SK-N-SH (cell line): ENCODE data around the gene EPHA3. TPM values are rescaled to one million over a fixed set of nuclear protein-coding genes. Genes with fewer than 3 reads are reported as not detected.

Source experiments
- CTCF ChIA-PET: fragments of 300-600, 350-600 bp; formaldehyde crosslinking; extraction: SDS; loops from one replicate; lab custom pipeline; 2021; lab: Yijun Ruan, JAX
- POLR2A ChIA-PET: fragments of 350-600 bp; sonication (Branson Sonifier 250); formaldehyde crosslinking; extraction: SDS; loops from one replicate; lab custom pipeline; 2020; ENCODE audit warnings: antibody characterized with exemption, inconsistent platforms; lab: Yijun Ruan, JAX
- DNase-seq: peaks from one replicate; pipeline ENCODE4 v3.0.0; 2012
- H2AFZ ChIP-seq: fragments of 200-600 bp; sonication (generic); 2 replicates; pipeline ENCODE4 v1.8.1; 2016; ENCODE audit warnings: antibody characterized with exemption, mild to moderate bottlenecking, low read depth
- H3F3A ChIP-seq: fragments of 200-600 bp; sonication (generic); replicated peaks from 2 replicates; pipeline ENCODE3; 2016; ENCODE audit warnings: antibody characterized with exemption, mild to moderate bottlenecking; ENCODE audit not compliant: insufficient read depth
- H3K27ac ChIP-seq, 2 experiments: fragments of 200-500 bp in 1 of 2; fragments of 200-600 bp in 1 of 2; sonication (Bioruptor generic) in 1 of 2; sonication (generic), shearing (Covaris generic) in 1 of 2; 2 replicates each; pipeline versions ENCODE4 v1.5.1 to v1.6.1; 2014 to 2016; ENCODE audit warnings: low read depth in 2 of 2, inconsistent platforms in 1 of 2, low read length in 1 of 2, mild to moderate bottlenecking in 1 of 2, mixed read lengths in 1 of 2
- H3K27me3 ChIP-seq: fragments of 200-600 bp; sonication (generic), shearing (Covaris generic); 2 replicates; pipeline ENCODE4 v1.6.1; 2016; ENCODE audit warnings: mixed run types; ENCODE audit not compliant: insufficient read depth
- H3K36me3 ChIP-seq, 2 experiments: fragments of 200-500 bp in 1 of 2; fragments of 200-600 bp in 1 of 2; sonication (Bioruptor generic) in 1 of 2; sonication (generic) in 1 of 2; replicated peaks in 1 of 2; 2 replicates each; pipeline versions ENCODE3 to v1.5.1; 2014 to 2016; ENCODE audit warnings: low read length in 1 of 2, mild to moderate bottlenecking in 1 of 2; ENCODE audit not compliant: insufficient read depth in 2 of 2, control insufficient read depth in 1 of 2
- H3K4me1 ChIP-seq, 2 experiments: fragments of 200-500 bp in 1 of 2; fragments of 200-600 bp in 1 of 2; sonication (Bioruptor generic) in 1 of 2; sonication (generic), shearing (Covaris generic) in 1 of 2; 2 replicates each; pipeline versions ENCODE4 v1.5.1 to v1.6.1; 2014 to 2016; ENCODE audit warnings: low read depth in 1 of 2, low read length in 1 of 2, mixed run types in 1 of 2; ENCODE audit not compliant: insufficient read depth in 2 of 2, control insufficient read depth in 1 of 2
- H3K4me2 ChIP-seq: fragments of 200-600 bp; sonication (generic), shearing (Covaris generic); 2 replicates; pipeline ENCODE4 v1.6.1; 2017; ENCODE audit warnings: mixed run types
- H3K4me3 ChIP-seq, 2 experiments: fragments of 200-500 bp in 1 of 2; fragments of 200-600 bp in 1 of 2; sonication (Bioruptor generic) in 1 of 2; sonication (generic), shearing (Covaris generic) in 1 of 2; 2 replicates each; pipeline versions ENCODE4 v1.5.1 to v1.8.1; 2014 to 2016; ENCODE audit warnings: low read depth in 2 of 2, inconsistent platforms in 1 of 2, low read length in 1 of 2, mild to moderate bottlenecking in 1 of 2, mixed read lengths in 1 of 2, moderate library complexity in 1 of 2
- H3K79me2 ChIP-seq: fragments of 200-600 bp; sonication (generic); 2 replicates; pipeline ENCODE4 v1.8.1; 2017; ENCODE audit warnings: mild to moderate bottlenecking; ENCODE audit not compliant: insufficient read depth
- H3K9ac ChIP-seq: fragments of 200-600 bp; sonication (generic); 2 replicates; pipeline ENCODE4 v1.6.1; 2017; ENCODE audit warnings: mixed run types
- H3K9me2 ChIP-seq: fragments of 200-600 bp; sonication (generic); 2 replicates; pipeline ENCODE4 v1.6.1; 2017; ENCODE audit warnings: mixed run types
- H3K9me3 ChIP-seq: fragments of 200-600 bp; sonication (generic); 2 replicates; pipeline ENCODE4 v1.6.1; 2017; ENCODE audit warnings: mixed run types, mild to moderate bottlenecking, moderate library complexity
- H4K20me1 ChIP-seq: fragments of 200-600 bp; sonication (generic); 2 replicates; pipeline ENCODE4 v1.6.1; 2017; ENCODE audit warnings: mild to moderate bottlenecking, mixed run types; ENCODE audit not compliant: insufficient read depth
- CHD2 ChIP-seq: fragments of 150-350 bp; IDR thresholded peaks from 2 replicates; pipeline ENCODE4 v1.6.1; 2018; ENCODE audit warnings: low read length; ENCODE audit not compliant: partially characterized antibody
- EP300 ChIP-seq, 2 experiments: IDR thresholded peaks; 2 replicates each; pipeline versions ENCODE4 v1.4.0 to v1.6.1; 2012; ENCODE audit warnings: borderline replicate concordance in 1 of 2, low read depth in 1 of 2, low read length in 1 of 2
- JUND ChIP-seq: IDR thresholded peaks from 2 replicates; pipeline ENCODE4 v1.4.0; 2012
- MEF2A ChIP-seq: IDR thresholded peaks from 2 replicates; pipeline ENCODE4 v1.4.0; 2012; ENCODE audit warnings: low read depth, borderline replicate concordance
- MXI1 ChIP-seq: IDR thresholded peaks from 2 replicates; pipeline ENCODE4 v1.6.1; 2012; ENCODE audit warnings: mild to moderate bottlenecking, low read depth, low read length, improper control_type of control experiment
- PBX3 ChIP-seq: IDR thresholded peaks from 2 replicates; pipeline ENCODE4; 2012
- POLR2AphosphoS5 ChIP-seq: IDR thresholded peaks from 2 replicates; pipeline ENCODE4 v1.6.1; 2012; ENCODE audit warnings: low read depth, low read length
- REST ChIP-seq: IDR thresholded peaks from 2 replicates; pipeline ENCODE4 v1.6.1; 2012; ENCODE audit warnings: mild to moderate bottlenecking, low read depth, low read length, moderate library complexity
- RFX5 ChIP-seq: IDR thresholded peaks from 2 replicates; pipeline ENCODE4 v1.6.1; 2012; ENCODE audit warnings: mild to moderate bottlenecking, improper control_type of control experiment, low read length
- RXRA ChIP-seq: IDR thresholded peaks from 2 replicates; pipeline ENCODE4 v1.4.0; 2012; ENCODE audit warnings: low read depth, mild to moderate bottlenecking, borderline replicate concordance
- SIN3A ChIP-seq: IDR thresholded peaks from 2 replicates; pipeline ENCODE4 v1.6.1; 2012; ENCODE audit warnings: low read depth, mild to moderate bottlenecking, low read length, moderate library complexity, borderline replicate concordance
- TEAD4 ChIP-seq: IDR thresholded peaks from 2 replicates; pipeline ENCODE4 v1.4.0; 2012; ENCODE audit warnings: mild to moderate bottlenecking, borderline replicate concordance; ENCODE audit not compliant: insufficient read depth
- USF2 ChIP-seq: fragments of 150-350 bp; IDR thresholded peaks from 2 replicates; pipeline ENCODE4 v1.6.1; 2017; ENCODE audit warnings: antibody characterized with exemption, low read length, low read depth, borderline replicate concordance
- YY1 ChIP-seq: IDR thresholded peaks from 2 replicates; pipeline ENCODE4 v1.4.0; 2012; ENCODE audit warnings: low read depth, mild to moderate bottlenecking
- WGBS: methylation state at CpG from one replicate; pipeline ENCODE4 v1.1.6; 2017; ENCODE audit warnings: low lambda C conversion rate; 5-methylcytosine and 5-hydroxymethylcytosine counted together
- polyA plus RNA-seq, 3 experiments: library from polyadenylated mRNA; depleted of rRNA; stranded (reverse); fragments of >200 nt; gene quantifications; 2 replicates each; pipeline ENCODE4 v1.2.3, GENCODE V29; 2012
- TF ChIP-seq, protein P1 (sequence below): IDR thresholded peaks from 2 replicates; pipeline ENCODE4 v1.4.0; 2012; ENCODE audit warnings: low read depth
- TF ChIP-seq, protein P2 (sequence below): fragments of 200-600 bp; sonication (generic); IDR thresholded peaks from 2 replicates; pipeline ENCODE4 v1.6.1; 2017; ENCODE audit warnings: antibody characterized with exemption, mild to moderate bottlenecking, moderate library complexity
- TF ChIP-seq, protein P3 (sequence below): fragments of 150-350 bp; IDR thresholded peaks from 2 replicates; pipeline ENCODE4 v1.6.1; 2016; ENCODE audit warnings: mild to moderate bottlenecking, low read depth, low read length

EPHA3 gene
- polyA plus RNA-seq, 1 of the 3 experiments (the other 2 are of a cell fraction) = not detected

GRCh38 chr3:89353465-89353864 lies 246.0 kb downstream of the EPHA3 start:
- no peaks in the 10 kb centered on the region for H3K79me2 ChIP-seq
- H3K27ac ChIP-seq = no peak overlapping the region
- H3K4me3 ChIP-seq = no peak overlapping the region
- H3K9ac ChIP-seq = no peak overlapping the region
- H3K9me2 ChIP-seq = no peaks in the 10 kb centered on the region
- H3K9me3 ChIP-seq = no peaks in the 10 kb centered on the region
- DNase-seq = no peak
- no peaks in the 10 kb centered on the region for H3F3A ChIP-seq
- H3K4me2 ChIP-seq = no peak overlapping the region
- ChIA-PET POLR2A (no interaction called here), CTCF (no interaction called here)
- no peaks in the 10 kb centered on the region for H4K20me1 ChIP-seq
- 31% methylated on average over 2 of the region's 2 CpGs for WGBS
- no peaks in the 10 kb centered on the region for H3K36me3 ChIP-seq
- no peaks in the 10 kb centered on the region for H3K27me3 ChIP-seq
- H2AFZ ChIP-seq = no peak overlapping the region
- TF ChIP-seq MXI1 (no peak), YY1 (no peak), SIN3A (no peak), CHD2 (no peak), TEAD4 (no peak)
- no peaks in the 10 kb centered on the region for H3K4me1 ChIP-seq

- no peaks in the 10 kb centered on the region for H4K20me1 ChIP-seq
- no peaks in the 10 kb centered on the region for H3F3A ChIP-seq
- no peak overlapping the region for H3K27ac ChIP-seq
- TF ChIP-seq MXI1 (no peak), JUND (no peak), SIN3A (no peak), RFX5 (no peak), EP300 (IDR thresholded peaks at IDR 0.05; ENCODE audit: borderline replicate concordance in 1 of 2, low read depth in 1 of 2, low read length in 1 of 2) (no peak), MEF2A (no peak), POLR2AphosphoS5 (no peak), PBX3 (no peak), REST (no peak), USF2 (no peak), RXRA (no peak), CHD2 (no peak)
- TF ChIP-seq, protein P1, sequence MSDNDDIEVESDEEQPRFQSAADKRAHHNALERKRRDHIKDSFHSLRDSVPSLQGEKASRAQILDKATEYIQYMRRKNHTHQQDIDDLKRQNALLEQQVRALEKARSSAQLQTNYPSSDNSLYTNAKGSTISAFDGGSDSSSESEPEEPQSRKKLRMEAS = no peak
- TF ChIP-seq, protein P2, sequence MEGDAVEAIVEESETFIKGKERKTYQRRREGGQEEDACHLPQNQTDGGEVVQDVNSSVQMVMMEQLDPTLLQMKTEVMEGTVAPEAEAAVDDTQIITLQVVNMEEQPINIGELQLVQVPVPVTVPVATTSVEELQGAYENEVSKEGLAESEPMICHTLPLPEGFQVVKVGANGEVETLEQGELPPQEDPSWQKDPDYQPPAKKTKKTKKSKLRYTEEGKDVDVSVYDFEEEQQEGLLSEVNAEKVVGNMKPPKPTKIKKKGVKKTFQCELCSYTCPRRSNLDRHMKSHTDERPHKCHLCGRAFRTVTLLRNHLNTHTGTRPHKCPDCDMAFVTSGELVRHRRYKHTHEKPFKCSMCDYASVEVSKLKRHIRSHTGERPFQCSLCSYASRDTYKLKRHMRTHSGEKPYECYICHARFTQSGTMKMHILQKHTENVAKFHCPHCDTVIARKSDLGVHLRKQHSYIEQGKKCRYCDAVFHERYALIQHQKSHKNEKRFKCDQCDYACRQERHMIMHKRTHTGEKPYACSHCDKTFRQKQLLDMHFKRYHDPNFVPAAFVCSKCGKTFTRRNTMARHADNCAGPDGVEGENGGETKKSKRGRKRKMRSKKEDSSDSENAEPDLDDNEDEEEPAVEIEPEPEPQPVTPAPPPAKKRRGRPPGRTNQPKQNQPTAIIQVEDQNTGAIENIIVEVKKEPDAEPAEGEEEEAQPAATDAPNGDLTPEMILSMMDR = no peak
- TF ChIP-seq, protein P3, sequence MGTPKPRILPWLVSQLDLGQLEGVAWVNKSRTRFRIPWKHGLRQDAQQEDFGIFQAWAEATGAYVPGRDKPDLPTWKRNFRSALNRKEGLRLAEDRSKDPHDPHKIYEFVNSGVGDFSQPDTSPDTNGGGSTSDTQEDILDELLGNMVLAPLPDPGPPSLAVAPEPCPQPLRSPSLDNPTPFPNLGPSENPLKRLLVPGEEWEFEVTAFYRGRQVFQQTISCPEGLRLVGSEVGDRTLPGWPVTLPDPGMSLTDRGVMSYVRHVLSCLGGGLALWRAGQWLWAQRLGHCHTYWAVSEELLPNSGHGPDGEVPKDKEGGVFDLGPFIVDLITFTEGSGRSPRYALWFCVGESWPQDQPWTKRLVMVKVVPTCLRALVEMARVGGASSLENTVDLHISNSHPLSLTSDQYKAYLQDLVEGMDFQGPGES = no peak
- TF ChIP-seq, all 33 proteins: peak for 0
- ChIA-PET CTCF (interaction anchor here (1.1 to 1.3 kb wide), 2 partner anchors 14 to 19 kb away, joined by 3 to 4 read pairs; no protein-coding TSS in a partner anchor), POLR2A (no interaction called here)
- Histone ChIP-seq H3K9me2 (no peaks in the 10 kb centered on the region), H3K36me3 (no peaks in the 10 kb centered on the region), H3K4me2 (no peak overlapping the region), H3K9me3 (no peaks in the 10 kb centered on the region), H3K9ac (no peak overlapping the region), H3K79me2 (no peaks in the 10 kb centered on the region), H2AFZ (no peak overlapping the region), H3K4me3 (no peak overlapping the region), H3K27me3 (no peaks in the 10 kb centered on the region), H3K4me1 (no peaks in the 10 kb centered on the region)
- DNase-seq = no peak
Measured at GRCh38 chr3:89358281-89358680, 250.9 kb downstream of the EPHA3 start.
